Effector memory CD8-positive, alpha-beta T cell (primary cell): ENCODE data around the gene CRIM1.

ENCODE experiments used
- ATAC-seq: fragments of 150-1000 bp; cut with Tn5 transposase; replicated peaks from 2 replicates; pipeline ENCODE4 v1.10.0; 2021; ENCODE audit warnings: mild to moderate bottlenecking, moderate library complexity
- DNase-seq, 3 experiments: peaks; one replicate each; pipeline ENCODE4 v3.0.0; 2021
- H3K27ac Mint-ChIP-seq, 2 donors: one replicate each; pipeline ENCODE4 v1.8.0; 2022; ENCODE audit warnings: mild to moderate bottlenecking in 2 of 2, mixed read lengths in 2 of 2, moderate library complexity in 2 of 2
- H3K27me3 Mint-ChIP-seq, 2 donors: one replicate each; pipeline ENCODE4 v1.8.0; 2022; ENCODE audit warnings: mixed read lengths in 2 of 2
- H3K36me3 Mint-ChIP-seq: one replicate; pipeline ENCODE4 v1.8.0; 2022; ENCODE audit warnings: mild to moderate bottlenecking, moderate library complexity, mixed read lengths; ENCODE audit not compliant: insufficient read depth
- H3K4me1 Mint-ChIP-seq, 2 donors: one replicate each; pipeline ENCODE4 v1.8.0; 2022; ENCODE audit warnings: low read depth in 2 of 2, mixed read lengths in 2 of 2
- H3K4me3 Mint-ChIP-seq, 2 donors: one replicate each; pipeline ENCODE4 v1.8.0; 2022; ENCODE audit warnings: mild to moderate bottlenecking in 2 of 2, mixed read lengths in 2 of 2, moderate library complexity in 2 of 2
- H3K9me3 Mint-ChIP-seq, 2 donors: one replicate each; pipeline ENCODE4 v1.8.0; 2022; ENCODE audit warnings: mixed read lengths in 2 of 2

Gene CRIM1

DNA sequence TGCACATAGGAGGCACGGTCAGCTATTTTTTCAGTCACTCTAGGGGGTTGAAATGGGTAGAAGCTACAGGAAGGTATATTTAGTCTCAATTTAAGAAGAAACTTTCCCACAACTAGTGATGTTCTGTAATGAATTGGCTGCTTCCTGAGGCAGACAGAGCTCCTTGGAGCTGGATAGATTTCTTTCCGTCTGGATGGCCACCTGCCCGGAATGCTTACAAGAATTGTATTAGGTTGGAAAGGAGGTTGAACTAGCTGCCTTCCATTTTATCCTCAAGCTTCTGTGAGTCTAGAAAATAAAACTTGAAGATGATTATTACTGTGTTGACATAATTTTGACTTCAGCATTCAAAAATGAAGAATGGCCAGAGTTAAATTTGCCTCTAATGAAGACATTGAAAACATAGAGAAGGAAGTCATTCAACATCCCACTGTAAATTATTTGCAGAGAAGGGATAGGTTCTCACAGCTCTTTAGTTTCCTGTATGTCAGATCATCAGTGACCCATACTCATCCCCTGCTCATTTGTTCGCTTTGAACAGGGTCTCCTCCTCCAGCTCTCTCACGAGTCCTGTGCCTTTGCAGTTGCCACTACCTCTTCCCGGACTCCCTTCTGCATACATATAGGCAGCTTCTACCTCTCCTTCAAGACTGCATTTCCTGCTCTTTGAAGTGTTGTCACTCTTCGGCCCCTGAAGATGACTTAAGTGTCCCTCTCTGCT lies 88.8 kb downstream of the CRIM1 start:
- no peak for DNase-seq
- Mint-ChIP-seq H3K27me3 (no peaks in the 10 kb centered on the region), H3K9me3 (no peaks in the 10 kb centered on the region), H3K4me3 (no peak overlapping the region), H3K27ac (no peak overlapping the region), H3K4me1 (peaks cover 3 to 9% of the 10 kb centered on the region in 2 donors), H3K36me3 (peaks cover 7% of the 10 kb centered on the region)
- no peak for ATAC-seq

DNA sequence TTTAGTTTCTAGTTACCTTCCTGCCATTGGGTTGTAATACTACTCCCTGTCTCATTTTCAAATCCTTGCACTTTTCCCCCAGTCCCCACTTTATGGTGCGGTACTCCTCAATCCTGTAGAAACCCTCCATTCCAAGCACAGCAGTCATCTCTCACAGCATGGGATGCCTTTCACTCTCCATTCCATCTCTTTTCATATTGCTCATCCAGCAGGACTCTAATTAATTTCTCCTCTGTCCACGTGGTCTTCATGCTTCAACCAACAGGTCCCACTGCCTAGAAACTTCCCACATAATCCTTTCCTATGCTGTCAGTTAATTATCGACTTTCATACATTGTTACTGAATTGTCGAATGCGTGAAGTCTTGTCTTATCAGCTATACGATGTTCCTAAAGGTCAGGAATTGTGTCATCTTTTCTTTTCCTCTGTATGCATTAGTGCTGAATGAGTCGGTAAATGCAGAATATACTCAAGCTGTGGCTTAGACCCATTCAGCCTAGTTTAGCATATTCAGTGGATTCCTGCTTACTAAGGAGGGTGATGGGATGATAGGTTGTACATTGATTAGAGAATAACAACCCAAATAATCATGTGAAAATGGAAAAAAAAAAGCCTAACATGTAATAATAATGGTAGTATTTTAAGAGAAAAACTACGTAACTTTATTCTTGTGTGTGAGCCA lies 89.7 kb downstream of the CRIM1 start:
- Mint-ChIP-seq H3K36me3 (peaks cover 10% of the 10 kb centered on the region), H3K27me3 (no peaks in the 10 kb centered on the region), H3K4me3 (no peak overlapping the region), H3K4me1 (peaks cover 3 to 9% of the 10 kb centered on the region in 2 donors), H3K27ac (no peak overlapping the region), H3K9me3 (no peaks in the 10 kb centered on the region)
- ATAC-seq = no peak
- no peak for DNase-seq

DNA sequence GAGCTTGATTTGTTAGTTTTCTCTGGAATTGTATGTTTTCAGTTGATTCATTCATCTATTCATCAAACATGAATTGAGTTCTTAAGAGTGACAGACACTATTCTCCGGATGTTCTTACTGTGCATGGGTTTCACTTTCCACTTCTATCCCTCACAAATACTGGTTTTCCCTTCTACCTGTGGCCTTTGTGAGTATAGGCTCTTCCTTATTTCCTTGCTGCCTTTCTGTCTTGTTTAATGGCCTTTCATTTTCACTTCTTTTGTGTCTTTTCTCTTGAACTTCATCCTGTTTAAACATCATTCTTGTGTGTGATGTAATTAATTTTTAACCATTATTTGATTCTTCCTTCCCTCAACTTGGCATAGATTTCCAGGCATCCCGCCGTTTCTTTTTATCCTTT lies 90.7 kb downstream of the CRIM1 start:
- ATAC-seq = no peak
- no peak overlapping the region for H3K27ac Mint-ChIP-seq
- H3K9me3 Mint-ChIP-seq = no peaks in the 10 kb centered on the region
- no peaks in the 10 kb centered on the region for H3K27me3 Mint-ChIP-seq
- H3K4me3 Mint-ChIP-seq = no peak overlapping the region
- peaks cover 10% of the 10 kb centered on the region for H3K36me3 Mint-ChIP-seq
- DNase-seq = no peak
- peaks cover 3 to 9% of the 10 kb centered on the region in 2 donors for H3K4me1 Mint-ChIP-seq

GRCh38 chr2:36449213-36449612 lies 93.6 kb downstream of the CRIM1 start:
- peaks cover 0 to 1% of the 10 kb centered on the region in 2 donors for H3K4me1 Mint-ChIP-seq
- H3K9me3 Mint-ChIP-seq = no peaks in the 10 kb centered on the region
- DNase-seq (no peak), ATAC-seq (no peak)
- no peak overlapping the region for H3K4me3 Mint-ChIP-seq
- no peaks in the 10 kb centered on the region for H3K27me3 Mint-ChIP-seq
- no peak overlapping the region for H3K27ac Mint-ChIP-seq
- peaks cover 10% of the 10 kb centered on the region for H3K36me3 Mint-ChIP-seq

GRCh38 chr2:36449943-36450392 lies 94.4 kb downstream of the CRIM1 start:
- no peaks in the 10 kb centered on the region for H3K27me3 Mint-ChIP-seq
- DNase-seq (no peak), ATAC-seq (no peak)
- no peaks in the 10 kb centered on the region for H3K9me3 Mint-ChIP-seq
- H3K4me1 Mint-ChIP-seq = no peaks in the 10 kb centered on the region
- H3K4me3 Mint-ChIP-seq = no peak overlapping the region
- peaks cover 10% of the 10 kb centered on the region for H3K36me3 Mint-ChIP-seq
- no peak overlapping the region for H3K27ac Mint-ChIP-seq

GRCh38 chr2:36450466-36451196 lies 95.1 kb downstream of the CRIM1 start:
- ATAC-seq (no peak), DNase-seq (no peak)
- Mint-ChIP-seq H3K9me3 (no peaks in the 10 kb centered on the region), H3K36me3 (peaks cover 6% of the 10 kb centered on the region), H3K4me1 (no peaks in the 10 kb centered on the region), H3K4me3 (no peak overlapping the region), H3K27me3 (no peaks in the 10 kb centered on the region), H3K27ac (no peak overlapping the region)

- DNase-seq (no peak), ATAC-seq (no peak)
- Mint-ChIP-seq H3K4me3 (no peak overlapping the region), H3K9me3 (no peaks in the 10 kb centered on the region), H3K4me1 (no peaks in the 10 kb centered on the region), H3K36me3 (peaks cover 6% of the 10 kb centered on the region), H3K27me3 (no peaks in the 10 kb centered on the region), H3K27ac (no peak overlapping the region)
These were observed 95.9 kb downstream of the CRIM1 start for GRCh38 chr2:36451512-36451911.

DNA sequence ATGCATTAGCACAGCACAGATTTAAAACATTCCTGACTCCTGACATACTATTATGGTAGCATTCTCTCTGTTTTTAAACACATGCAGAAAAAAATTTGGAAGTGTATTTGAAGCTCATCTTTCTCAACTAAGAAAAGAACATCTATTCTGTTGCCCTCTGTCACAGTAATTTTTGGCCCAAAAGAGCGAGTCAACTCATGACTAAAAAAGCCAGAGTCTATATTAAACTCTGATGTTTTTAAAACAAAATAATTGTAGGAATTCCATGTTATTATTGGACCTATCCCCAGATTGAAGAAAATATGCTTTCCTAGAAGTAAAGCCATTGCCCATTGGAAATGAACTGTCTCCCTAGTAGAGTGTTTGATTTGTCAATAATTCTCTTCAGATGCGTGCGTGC lies 96.7 kb downstream of the CRIM1 start:
- Mint-ChIP-seq H3K27ac (no peak overlapping the region), H3K9me3 (no peaks in the 10 kb centered on the region), H3K36me3 (peaks cover 6% of the 10 kb centered on the region), H3K4me3 (no peak overlapping the region), H3K27me3 (no peaks in the 10 kb centered on the region), H3K4me1 (no peaks in the 10 kb centered on the region)
- ATAC-seq (no peak), DNase-seq (no peak)

DNA sequence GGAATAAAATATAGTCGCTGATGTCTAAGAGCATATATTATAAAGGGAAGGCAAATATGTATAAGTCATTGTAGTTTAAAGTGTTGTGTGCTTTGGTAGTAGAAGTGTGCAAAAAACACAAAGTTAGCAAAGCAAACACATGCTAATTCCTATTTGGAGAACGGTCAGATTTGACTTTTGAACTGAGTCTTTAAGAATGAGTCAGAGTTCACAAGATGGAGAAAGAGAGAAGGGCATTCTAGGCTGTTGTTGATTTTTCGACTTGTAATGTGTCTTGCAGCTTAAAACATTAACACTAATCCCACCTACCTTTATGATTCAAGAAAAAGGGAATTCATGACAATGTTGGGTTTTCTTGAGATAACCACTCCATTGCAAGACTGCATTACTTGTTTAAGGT lies 98.1 kb downstream of the CRIM1 start:
- Mint-ChIP-seq H3K4me1 (no peaks in the 10 kb centered on the region), H3K27ac (no peak overlapping the region), H3K9me3 (no peaks in the 10 kb centered on the region), H3K4me3 (no peak overlapping the region), H3K36me3 (peaks cover 4% of the 10 kb centered on the region), H3K27me3 (no peaks in the 10 kb centered on the region)
- DNase-seq = no peak
- ATAC-seq = no peak

DNA sequence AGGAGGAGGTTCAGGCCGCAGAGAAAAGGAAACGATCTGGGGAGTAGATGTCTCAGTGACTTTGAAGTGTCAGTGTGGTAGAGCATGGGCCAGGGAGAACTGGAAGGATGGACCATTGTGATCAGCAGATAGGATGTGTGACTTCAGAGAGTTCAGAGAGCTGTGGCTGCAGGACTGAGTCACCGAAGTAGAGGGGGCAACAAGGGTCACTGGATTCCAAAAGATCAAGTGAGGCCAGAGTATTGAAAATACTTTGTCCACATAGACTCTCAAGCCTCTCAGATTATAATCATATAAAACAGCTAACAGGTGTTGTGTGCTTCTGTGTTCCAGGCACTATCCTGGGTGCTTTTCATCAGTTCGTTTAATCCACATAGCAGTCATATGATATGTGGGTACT lies 99.4 kb downstream of the CRIM1 start:
- H3K27ac Mint-ChIP-seq = no peak overlapping the region
- H3K9me3 Mint-ChIP-seq = no peaks in the 10 kb centered on the region
- DNase-seq (no peak), ATAC-seq (no peak)
- no peaks in the 10 kb centered on the region for H3K27me3 Mint-ChIP-seq
- H3K4me1 Mint-ChIP-seq = no peaks in the 10 kb centered on the region
- H3K4me3 Mint-ChIP-seq = no peak overlapping the region
- no peaks in the 10 kb centered on the region for H3K36me3 Mint-ChIP-seq

- no peak overlapping the region for H3K4me3 Mint-ChIP-seq
These were observed 100.2 kb downstream of the CRIM1 start for GRCh38 chr2:36455788-36456187.

GRCh38 chr2:36456227-36457175 lies 100.9 kb downstream of the CRIM1 start:
- H3K36me3 Mint-ChIP-seq = no peaks in the 10 kb centered on the region
- ATAC-seq = no peak
- DNase-seq = no peak

More at GRCh38 chr2:36455788-36456187, 100.2 kb downstream of the CRIM1 start:
- no peaks in the 10 kb centered on the region for H3K4me1 Mint-ChIP-seq
- ATAC-seq (no peak), DNase-seq (no peak)
- no peaks in the 10 kb centered on the region for H3K9me3 Mint-ChIP-seq
- H3K27ac Mint-ChIP-seq = no peak overlapping the region
- H3K36me3 Mint-ChIP-seq = no peaks in the 10 kb centered on the region
- H3K27me3 Mint-ChIP-seq = no peaks in the 10 kb centered on the region

GRCh38 chr2:36458106-36458505 lies 102.5 kb downstream of the CRIM1 start:
- Mint-ChIP-seq H3K9me3 (no peaks in the 10 kb centered on the region), H3K27me3 (no peaks in the 10 kb centered on the region), H3K4me1 (peaks cover under 1 to 3% of the 10 kb centered on the region in 2 donors), H3K36me3 (no peaks in the 10 kb centered on the region), H3K27ac (no peak overlapping the region), H3K4me3 (no peak overlapping the region)
- DNase-seq (no peak), ATAC-seq (no peak)

More at GRCh38 chr2:36456227-36457175, 100.9 kb downstream of the CRIM1 start:
- H3K27ac Mint-ChIP-seq = no peak overlapping the region
- H3K27me3 Mint-ChIP-seq = no peaks in the 10 kb centered on the region
- H3K9me3 Mint-ChIP-seq = no peaks in the 10 kb centered on the region
- H3K4me3 Mint-ChIP-seq = no peak overlapping the region
- no peaks in the 10 kb centered on the region for H3K4me1 Mint-ChIP-seq
